ENCODE data around the gene TNFSF13. TPM values are rescaled to one million over a fixed set of nuclear protein-coding genes. Genes with fewer than 3 reads are reported as not detected.

TNFSF13 gene
- total RNA-seq, 1 experiment from 2014 or later = 3.2 TPM

GRCh38 chr17:7569571-7569970 lies 11.0 kb downstream of the TNFSF13 start (continued):
- TF ChIP-seq ZNF423 (CRISPR knock-in tag; IDR thresholded peaks at IDR 0.05) = no peak
- TF ChIP-seq, protein P1, sequence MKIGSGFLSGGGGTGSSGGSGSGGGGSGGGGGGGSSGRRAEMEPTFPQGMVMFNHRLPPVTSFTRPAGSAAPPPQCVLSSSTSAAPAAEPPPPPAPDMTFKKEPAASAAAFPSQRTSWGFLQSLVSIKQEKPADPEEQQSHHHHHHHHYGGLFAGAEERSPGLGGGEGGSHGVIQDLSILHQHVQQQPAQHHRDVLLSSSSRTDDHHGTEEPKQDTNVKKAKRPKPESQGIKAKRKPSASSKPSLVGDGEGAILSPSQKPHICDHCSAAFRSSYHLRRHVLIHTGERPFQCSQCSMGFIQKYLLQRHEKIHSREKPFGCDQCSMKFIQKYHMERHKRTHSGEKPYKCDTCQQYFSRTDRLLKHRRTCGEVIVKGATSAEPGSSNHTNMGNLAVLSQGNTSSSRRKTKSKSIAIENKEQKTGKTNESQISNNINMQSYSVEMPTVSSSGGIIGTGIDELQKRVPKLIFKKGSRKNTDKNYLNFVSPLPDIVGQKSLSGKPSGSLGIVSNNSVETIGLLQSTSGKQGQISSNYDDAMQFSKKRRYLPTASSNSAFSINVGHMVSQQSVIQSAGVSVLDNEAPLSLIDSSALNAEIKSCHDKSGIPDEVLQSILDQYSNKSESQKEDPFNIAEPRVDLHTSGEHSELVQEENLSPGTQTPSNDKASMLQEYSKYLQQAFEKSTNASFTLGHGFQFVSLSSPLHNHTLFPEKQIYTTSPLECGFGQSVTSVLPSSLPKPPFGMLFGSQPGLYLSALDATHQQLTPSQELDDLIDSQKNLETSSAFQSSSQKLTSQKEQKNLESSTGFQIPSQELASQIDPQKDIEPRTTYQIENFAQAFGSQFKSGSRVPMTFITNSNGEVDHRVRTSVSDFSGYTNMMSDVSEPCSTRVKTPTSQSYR (CRISPR knock-in tag; IDR thresholded peaks at IDR 0.05) = no peak
- no peak for TF ChIP-seq ZNF219 (CRISPR knock-in tag; IDR thresholded peaks at IDR 0.05; ENCODE audit: borderline replicate concordance)
- no peak for TF ChIP-seq SMAD3 (CRISPR knock-in tag; IDR thresholded peaks at IDR 0.05; ENCODE audit: borderline replicate concordance)
- TF ChIP-seq, protein P2, sequence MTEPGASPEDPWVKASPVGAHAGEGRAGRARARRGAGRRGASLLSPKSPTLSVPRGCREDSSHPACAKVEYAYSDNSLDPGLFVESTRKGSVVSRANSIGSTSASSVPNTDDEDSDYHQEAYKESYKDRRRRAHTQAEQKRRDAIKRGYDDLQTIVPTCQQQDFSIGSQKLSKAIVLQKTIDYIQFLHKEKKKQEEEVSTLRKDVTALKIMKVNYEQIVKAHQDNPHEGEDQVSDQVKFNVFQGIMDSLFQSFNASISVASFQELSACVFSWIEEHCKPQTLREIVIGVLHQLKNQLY (CRISPR knock-in tag; IDR thresholded peaks at IDR 0.05) = no peak
- no peak for TF ChIP-seq CREM (CRISPR knock-in tag; IDR thresholded peaks at IDR 0.05)

GRCh38 chr17:7570351-7570750 lies 11.8 kb downstream of the TNFSF13 start:
- POLR2A ChIA-PET = no interaction called here
- H3K27ac Mint-ChIP-seq = no peak overlapping the region
- CTCF ChIA-PET = interaction anchor here (0.6 to 3.4 kb wide), 4 partner anchors 10 to 103 kb away, joined by 3 to 22 read pairs (median 4); no protein-coding TSS in a partner anchor
- TF ChIP-seq, protein P3, sequence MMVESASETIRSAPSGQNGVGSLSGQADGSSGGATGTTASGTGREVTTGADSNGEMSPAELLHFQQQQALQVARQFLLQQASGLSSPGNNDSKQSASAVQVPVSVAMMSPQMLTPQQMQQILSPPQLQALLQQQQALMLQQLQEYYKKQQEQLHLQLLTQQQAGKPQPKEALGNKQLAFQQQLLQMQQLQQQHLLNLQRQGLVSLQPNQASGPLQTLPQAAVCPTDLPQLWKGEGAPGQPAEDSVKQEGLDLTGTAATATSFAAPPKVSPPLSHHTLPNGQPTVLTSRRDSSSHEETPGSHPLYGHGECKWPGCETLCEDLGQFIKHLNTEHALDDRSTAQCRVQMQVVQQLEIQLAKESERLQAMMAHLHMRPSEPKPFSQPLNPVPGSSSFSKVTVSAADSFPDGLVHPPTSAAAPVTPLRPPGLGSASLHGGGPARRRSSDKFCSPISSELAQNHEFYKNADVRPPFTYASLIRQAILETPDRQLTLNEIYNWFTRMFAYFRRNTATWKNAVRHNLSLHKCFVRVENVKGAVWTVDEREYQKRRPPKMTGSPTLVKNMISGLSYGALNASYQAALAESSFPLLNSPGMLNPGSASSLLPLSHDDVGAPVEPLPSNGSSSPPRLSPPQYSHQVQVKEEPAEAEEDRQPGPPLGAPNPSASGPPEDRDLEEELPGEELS (CRISPR knock-in tag; IDR thresholded peaks at IDR 0.05) = no peak
- TF ChIP-seq ZNF396 (CRISPR knock-in tag; IDR thresholded peaks at IDR 0.05; ENCODE audit: borderline replicate concordance) (no peak), NR2C2 (CRISPR knock-in tag; IDR thresholded peaks at IDR 0.05) (no peak), USF2 (CRISPR knock-in tag; IDR thresholded peaks at IDR 0.05) (no peak), ZNF423 (CRISPR knock-in tag; IDR thresholded peaks at IDR 0.05) (no peak), ATF1 (CRISPR knock-in tag; IDR thresholded peaks at IDR 0.05) (no peak), STAT6 (CRISPR knock-in tag; conservative IDR thresholded peaks at IDR 0.05; ENCODE audit: low read depth) (no peak), NR1H2 (CRISPR knock-in tag; IDR thresholded peaks at IDR 0.05) (no peak), PRDM15 (CRISPR knock-in tag; IDR thresholded peaks at IDR 0.05) (no peak), SMAD4 (CRISPR knock-in tag; IDR thresholded peaks at IDR 0.05) (no peak), GABPB1 (CRISPR knock-in tag; IDR thresholded peaks at IDR 0.05) (no peak)
- TF ChIP-seq, protein P4, sequence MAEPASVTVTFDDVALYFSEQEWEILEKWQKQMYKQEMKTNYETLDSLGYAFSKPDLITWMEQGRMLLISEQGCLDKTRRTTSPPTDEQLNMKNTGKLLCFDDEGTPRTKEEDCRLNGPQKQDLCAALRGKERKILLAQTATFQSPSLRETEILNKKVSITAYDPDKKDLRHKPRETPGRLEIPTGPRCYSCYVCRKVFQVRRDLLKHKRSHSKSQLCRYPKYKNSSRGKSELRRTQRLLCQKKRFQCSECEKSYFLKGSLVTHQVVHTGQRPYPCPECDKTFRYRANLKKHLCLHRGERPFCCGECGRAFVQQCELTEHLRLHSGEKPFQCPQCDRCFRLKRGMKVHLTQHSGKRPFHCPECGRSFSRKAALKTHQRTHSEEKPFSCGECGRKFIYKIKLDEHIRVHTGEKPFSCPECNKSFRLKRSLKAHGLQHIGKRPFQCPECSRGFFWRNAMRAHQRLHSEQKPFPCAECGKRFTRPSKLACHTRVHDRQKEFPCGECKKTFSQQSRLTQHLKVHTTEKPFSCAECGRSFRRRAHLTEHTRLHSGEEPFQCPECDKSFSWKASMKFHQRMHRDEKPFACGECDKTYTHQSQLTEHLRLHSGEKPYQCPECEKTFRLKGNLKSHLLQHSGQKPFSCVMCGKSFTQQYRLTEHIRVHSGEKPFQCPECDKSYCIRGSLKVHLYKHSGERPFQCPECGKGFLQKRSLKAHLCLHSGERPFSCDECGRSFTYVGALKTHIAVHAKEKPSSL (CRISPR knock-in tag; conservative IDR thresholded peaks at IDR 0.05) = no peak
- TF ChIP-seq, protein P5, sequence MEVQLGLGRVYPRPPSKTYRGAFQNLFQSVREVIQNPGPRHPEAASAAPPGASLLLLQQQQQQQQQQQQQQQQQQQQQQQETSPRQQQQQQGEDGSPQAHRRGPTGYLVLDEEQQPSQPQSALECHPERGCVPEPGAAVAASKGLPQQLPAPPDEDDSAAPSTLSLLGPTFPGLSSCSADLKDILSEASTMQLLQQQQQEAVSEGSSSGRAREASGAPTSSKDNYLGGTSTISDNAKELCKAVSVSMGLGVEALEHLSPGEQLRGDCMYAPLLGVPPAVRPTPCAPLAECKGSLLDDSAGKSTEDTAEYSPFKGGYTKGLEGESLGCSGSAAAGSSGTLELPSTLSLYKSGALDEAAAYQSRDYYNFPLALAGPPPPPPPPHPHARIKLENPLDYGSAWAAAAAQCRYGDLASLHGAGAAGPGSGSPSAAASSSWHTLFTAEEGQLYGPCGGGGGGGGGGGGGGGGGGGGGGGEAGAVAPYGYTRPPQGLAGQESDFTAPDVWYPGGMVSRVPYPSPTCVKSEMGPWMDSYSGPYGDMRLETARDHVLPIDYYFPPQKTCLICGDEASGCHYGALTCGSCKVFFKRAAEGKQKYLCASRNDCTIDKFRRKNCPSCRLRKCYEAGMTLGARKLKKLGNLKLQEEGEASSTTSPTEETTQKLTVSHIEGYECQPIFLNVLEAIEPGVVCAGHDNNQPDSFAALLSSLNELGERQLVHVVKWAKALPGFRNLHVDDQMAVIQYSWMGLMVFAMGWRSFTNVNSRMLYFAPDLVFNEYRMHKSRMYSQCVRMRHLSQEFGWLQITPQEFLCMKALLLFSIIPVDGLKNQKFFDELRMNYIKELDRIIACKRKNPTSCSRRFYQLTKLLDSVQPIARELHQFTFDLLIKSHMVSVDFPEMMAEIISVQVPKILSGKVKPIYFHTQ (CRISPR knock-in tag; IDR thresholded peaks at IDR 0.05) = no peak

More at GRCh38 chr17:7570351-7570750, 11.8 kb downstream of the TNFSF13 start:
- no peaks in the 10 kb centered on the region for H3K27me3 Mint-ChIP-seq (ENCODE audit: low read depth)
- H3K4me3 Mint-ChIP-seq = no peak overlapping the region
- DNase-seq (ENCODE audit: low spot score) (no peak), ATAC-seq (no peak)
- peaks cover 67% of the 10 kb centered on the region for H3K36me3 Mint-ChIP-seq
- H3K4me1 Mint-ChIP-seq = peaks cover 27% of the 10 kb centered on the region
- H3K9me3 Mint-ChIP-seq = no peaks in the 10 kb centered on the region
